Measurements from ENCODE around the gene RPL10.

- TF ChIP-seq CTCF (IDR thresholded peaks at IDR 0.05), result no peak
- no peak for TF ChIP-seq POLR2A (IDR thresholded peaks at IDR 0.05)
These were observed 39.3 kb upstream of the RPL10 start for GRCh38 chrX:154358829-154359228.
